PC-3 (cell line): ENCODE data around the gene SSTR5.

Experiments used
- EZH2phosphoT487 ChIP-seq: fragments of 300-600 bp; sonication (generic); IDR thresholded peaks from 2 replicates; pipeline ENCODE4 v1.6.1; 2018; ENCODE audit warnings: mild to moderate bottlenecking, antibody characterized with exemption, low read length, borderline replicate concordance
- TF ChIP-seq, protein P1 (sequence below): fragments of 300-600 bp; sonication (generic); conservative IDR thresholded peaks from 2 replicates; pipeline ENCODE4 v1.5.1; 2017; ENCODE audit warnings: antibody characterized with exemption, low read depth, mild to moderate bottlenecking, low read length

DNA sequence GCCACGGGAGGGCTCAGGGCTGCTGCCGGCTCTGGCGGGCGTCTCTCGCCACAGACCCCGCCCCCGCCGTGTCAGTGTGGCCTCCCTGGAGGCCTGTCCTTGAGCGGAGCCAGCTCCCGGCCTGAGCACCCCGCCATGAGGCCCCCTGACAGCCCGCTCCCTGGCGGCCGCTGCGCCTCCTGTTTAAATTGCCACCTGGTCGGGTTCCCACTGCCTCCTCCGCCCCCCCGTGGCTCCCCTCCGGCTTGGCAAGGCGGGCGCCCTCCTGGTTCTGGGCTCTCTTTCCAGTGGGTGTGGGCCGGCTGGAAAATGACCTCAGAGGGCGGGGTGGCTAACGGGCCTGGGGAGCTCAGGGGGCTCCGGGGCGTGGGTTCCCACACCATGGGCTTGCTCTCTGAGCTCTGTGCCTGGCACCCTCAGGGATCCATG is 42.1 kb upstream of the SSTR5 start:
- TF ChIP-seq, protein P1, sequence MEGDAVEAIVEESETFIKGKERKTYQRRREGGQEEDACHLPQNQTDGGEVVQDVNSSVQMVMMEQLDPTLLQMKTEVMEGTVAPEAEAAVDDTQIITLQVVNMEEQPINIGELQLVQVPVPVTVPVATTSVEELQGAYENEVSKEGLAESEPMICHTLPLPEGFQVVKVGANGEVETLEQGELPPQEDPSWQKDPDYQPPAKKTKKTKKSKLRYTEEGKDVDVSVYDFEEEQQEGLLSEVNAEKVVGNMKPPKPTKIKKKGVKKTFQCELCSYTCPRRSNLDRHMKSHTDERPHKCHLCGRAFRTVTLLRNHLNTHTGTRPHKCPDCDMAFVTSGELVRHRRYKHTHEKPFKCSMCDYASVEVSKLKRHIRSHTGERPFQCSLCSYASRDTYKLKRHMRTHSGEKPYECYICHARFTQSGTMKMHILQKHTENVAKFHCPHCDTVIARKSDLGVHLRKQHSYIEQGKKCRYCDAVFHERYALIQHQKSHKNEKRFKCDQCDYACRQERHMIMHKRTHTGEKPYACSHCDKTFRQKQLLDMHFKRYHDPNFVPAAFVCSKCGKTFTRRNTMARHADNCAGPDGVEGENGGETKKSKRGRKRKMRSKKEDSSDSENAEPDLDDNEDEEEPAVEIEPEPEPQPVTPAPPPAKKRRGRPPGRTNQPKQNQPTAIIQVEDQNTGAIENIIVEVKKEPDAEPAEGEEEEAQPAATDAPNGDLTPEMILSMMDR, result no peak
- TF ChIP-seq EZH2phosphoT487, result no peak
